ENCODE measurements around the gene EPB42. TPM values are rescaled to one million over a fixed set of nuclear protein-coding genes. Genes with fewer than 3 reads are reported as not detected.

The EPB42 gene
- polyA plus RNA-seq, 1 of the 3 experiments (the other 2 are of a cell fraction): not detected

- no peak for TF ChIP-seq REST (IDR thresholded peaks at IDR 0.05; ENCODE audit: low read depth, low read length)
- TF ChIP-seq CTCF (IDR thresholded peaks at IDR 0.05): peak; percentile 33; the same call in 1 of the 2 replicates
- TF ChIP-seq NRF1 (IDR thresholded peaks at IDR 0.05; ENCODE audit: low read depth, low read length): no peak
- TF ChIP-seq JUND (IDR thresholded peaks at IDR 0.05): no peak
- no peak for TF ChIP-seq IRF3 (IDR thresholded peaks at IDR 0.05; ENCODE audit: low read depth, low read length)
- TF ChIP-seq RXRA (IDR thresholded peaks at IDR 0.05; ENCODE audit: borderline replicate concordance, low read depth): no peak
- TF ChIP-seq EZH2phosphoT487 (IDR thresholded peaks at IDR 0.05; ENCODE audit: borderline replicate concordance, low read depth): no peak
Measured at GRCh38 chr15:43218908-43219706, 1.7 kb downstream of the EPB42 start (continued).

- no peak overlapping the region for H3K9ac ChIP-seq
- no peak overlapping the region for H3K4me2 ChIP-seq
- DNase-seq: no peak
- no peaks in the 10 kb centered on the region for H3K9me3 ChIP-seq
- POLR2A ChIA-PET: no interaction called here
- WGBS (ENCODE audit: low lambda C conversion rate): 85% methylated on average over 5 of the region's 7 CpGs
- H3K4me3 ChIP-seq (ENCODE audit: low read depth in 2 of 2, low read length in 1 of 2): no peak overlapping the region
- no peak overlapping the region for H2AFZ ChIP-seq (ENCODE audit: low read depth)
- peaks cover 8% of the 10 kb centered on the region; the same call in 1 of the 2 replicates for H3K27me3 ChIP-seq (ENCODE audit: insufficient read depth)
- H3K79me2 ChIP-seq (ENCODE audit: insufficient read depth): no peaks in the 10 kb centered on the region
- H3F3A ChIP-seq (replicated peaks; ENCODE audit: insufficient read depth): no peaks in the 10 kb centered on the region
- CTCF ChIA-PET: interaction anchor here (2.7 to 11.9 kb wide), 3 partner anchors 9 to 69 kb away, joined by 9 to 70 read pairs (median 44); no protein-coding TSS in a partner anchor
- H3K4me1 ChIP-seq (ENCODE audit: control insufficient read depth in 1 of 2, insufficient read depth in 2 of 2, low read depth in 1 of 2, low read length in 1 of 2): peaks cover 0 to 20% of the 10 kb centered on the region in 2 experiments; a peak in 1 of 4 replicates
- no peak overlapping the region for H3K27ac ChIP-seq (ENCODE audit: low read depth in 2 of 2, low read length in 1 of 2)
- H3K9me2 ChIP-seq: no peaks in the 10 kb centered on the region
- H3K36me3 ChIP-seq (replicated peaks in 1 of 2; ENCODE audit: control insufficient read depth in 1 of 2, insufficient read depth in 2 of 2, low read length in 1 of 2): no peaks in the 10 kb centered on the region
- no peaks in the 10 kb centered on the region for H4K20me1 ChIP-seq (ENCODE audit: insufficient read depth)
- TF ChIP-seq ELF1 (IDR thresholded peaks at IDR 0.05) (no peak), CHD2 (IDR thresholded peaks at IDR 0.05; ENCODE audit: low read length, partially characterized antibody) (no peak), GABPA (IDR thresholded peaks at IDR 0.05; ENCODE audit: low read depth) (no peak), RXRA (IDR thresholded peaks at IDR 0.05; ENCODE audit: borderline replicate concordance, low read depth) (no peak), POLR2AphosphoS5 (IDR thresholded peaks at IDR 0.05; ENCODE audit: low read depth, low read length) (no peak), TEAD4 (IDR thresholded peaks at IDR 0.05; ENCODE audit: borderline replicate concordance, insufficient read depth) (no peak), JUND (IDR thresholded peaks at IDR 0.05) (no peak), FOSL2 (IDR thresholded peaks at IDR 0.05; ENCODE audit: borderline replicate concordance, low read depth) (no peak), REST (IDR thresholded peaks at IDR 0.05; ENCODE audit: low read depth, low read length) (no peak), RFX5 (IDR thresholded peaks at IDR 0.05; ENCODE audit: low read length) (no peak), EP300 (IDR thresholded peaks at IDR 0.05; ENCODE audit: borderline replicate concordance in 1 of 2, low read depth in 1 of 2, low read length in 1 of 2) (no peak), YY1 (IDR thresholded peaks at IDR 0.05; ENCODE audit: low read depth) (no peak), MXI1 (IDR thresholded peaks at IDR 0.05; ENCODE audit: low read depth, low read length) (no peak)
Measured at GRCh38 chr15:43215961-43216360, 4.9 kb downstream of the EPB42 start.
